Head of caudate nucleus (tissue), 42 donors: ENCODE measurements around the gene KIF16B.

Experiments used
- DNase-seq, 42 donors: peaks; one replicate each; pipeline versions ENCODE4 v3.0.0 to v3.0.0-alpha.2; 2020 to 2021; ENCODE audit warnings: mixed read lengths in 7 of 42
- intact Hi-C: fragments of 100-400 bp; cut with DNase I; formaldehyde crosslinking; loops from one replicate; pipeline ENCODE4 v1.15.0; 2022

Gene KIF16B

GRCh38 chr20:16350465-16350864 is 222.8 kb downstream of the KIF16B start:
- intact Hi-C loops: no loop called here
- DNase-seq: peak in 16 of 42 donors; percentile 5 to 78 (median 30)

DNA sequence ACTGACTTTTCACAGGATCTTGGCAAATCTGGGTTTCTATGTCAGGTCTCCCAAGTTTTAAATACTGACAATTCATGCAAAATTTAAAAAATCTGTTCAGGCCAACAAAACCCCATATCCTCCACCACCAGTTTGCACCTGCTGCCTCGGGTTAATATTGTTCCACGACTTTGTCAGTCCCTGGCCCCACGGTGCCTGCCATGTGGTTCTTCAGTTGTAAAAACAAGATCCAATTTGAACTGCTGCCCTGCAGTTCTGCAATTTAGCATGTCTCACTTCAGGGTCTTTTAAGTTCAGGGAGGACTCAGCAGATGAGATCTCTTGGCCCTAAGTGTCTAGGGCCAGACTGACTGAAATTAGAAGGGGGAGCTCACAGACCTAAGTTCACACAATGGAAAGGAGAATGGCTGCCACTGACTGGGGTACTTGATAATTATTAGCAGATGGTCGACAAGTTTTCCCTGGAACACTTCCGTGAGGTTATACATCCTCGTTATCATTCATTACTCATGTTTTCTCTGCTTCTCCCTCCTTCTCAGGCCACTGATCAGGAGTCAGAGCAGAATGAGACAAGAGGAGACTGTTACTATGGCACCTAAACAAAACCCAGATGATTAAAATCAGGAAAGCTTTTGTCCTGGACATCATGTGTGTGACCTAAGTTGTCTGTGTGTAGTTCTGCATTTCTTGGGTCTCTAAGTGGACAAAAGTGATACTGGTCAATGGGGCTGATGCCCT is 223.6 kb downstream of the KIF16B start:
- intact Hi-C loops: no loop called here
- no peak for DNase-seq

DNA sequence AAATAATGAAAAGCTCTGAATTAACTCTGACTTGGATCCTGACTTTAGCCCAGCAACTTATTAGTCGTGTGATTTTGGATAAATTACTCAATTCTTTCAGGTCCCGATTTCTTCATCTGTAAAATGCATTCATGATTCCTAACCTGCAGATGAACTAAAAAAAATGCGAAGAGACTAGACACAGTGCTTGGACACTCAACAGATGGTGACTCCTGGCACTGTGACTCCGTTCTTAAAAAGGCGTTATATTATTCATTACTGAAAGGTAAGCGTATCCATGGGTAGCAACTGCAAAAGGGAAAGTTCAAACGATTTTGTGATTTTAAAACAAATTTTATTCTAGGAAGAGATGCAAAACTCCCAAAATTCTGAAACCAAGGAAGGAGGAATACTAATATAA is 226.3 kb downstream of the KIF16B start:
- no peak for DNase-seq
- intact Hi-C loops: no loop called here

DNA sequence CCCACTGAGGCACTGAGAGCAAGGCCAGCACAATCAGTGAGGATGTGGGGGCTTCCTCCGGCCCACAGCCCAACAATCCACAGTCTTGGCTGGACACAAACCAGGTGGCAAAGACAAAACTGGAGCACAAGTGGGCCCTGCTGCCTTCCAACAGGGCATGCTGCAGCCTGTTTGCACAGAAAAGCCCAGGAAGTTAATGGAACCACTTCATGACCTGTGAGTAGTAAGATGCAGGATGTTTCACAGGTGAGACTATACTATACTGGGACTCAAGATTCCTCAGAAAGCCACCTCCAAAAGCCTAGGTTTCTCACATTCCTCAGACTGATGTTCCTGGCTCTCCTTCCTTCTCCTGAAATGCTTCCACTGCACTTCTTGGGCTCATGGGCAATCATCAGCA is 235.5 kb downstream of the KIF16B start:
- DNase-seq: no peak
- intact Hi-C loops: no loop called here

DNA sequence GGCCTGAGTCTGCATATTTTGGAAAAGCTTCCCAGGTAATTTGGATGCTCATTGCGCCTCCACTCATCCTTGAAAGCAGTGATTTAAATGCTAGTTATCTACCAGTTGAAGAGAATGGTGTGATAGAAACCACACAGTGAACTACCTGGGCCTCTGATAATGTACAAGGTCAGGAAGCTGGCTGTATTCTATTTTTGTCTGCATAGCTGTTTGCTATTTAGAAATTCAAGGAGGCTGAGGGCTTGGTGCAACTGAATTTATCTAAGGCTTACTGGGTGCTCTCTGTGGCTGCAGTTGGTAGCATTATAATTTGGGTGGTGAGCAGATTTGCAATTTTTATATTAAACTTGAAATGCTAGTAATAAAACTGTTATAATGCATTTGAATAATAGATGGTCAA is 245.6 kb downstream of the KIF16B start:
- no peak for DNase-seq
- intact Hi-C loops: no loop called here

DNA sequence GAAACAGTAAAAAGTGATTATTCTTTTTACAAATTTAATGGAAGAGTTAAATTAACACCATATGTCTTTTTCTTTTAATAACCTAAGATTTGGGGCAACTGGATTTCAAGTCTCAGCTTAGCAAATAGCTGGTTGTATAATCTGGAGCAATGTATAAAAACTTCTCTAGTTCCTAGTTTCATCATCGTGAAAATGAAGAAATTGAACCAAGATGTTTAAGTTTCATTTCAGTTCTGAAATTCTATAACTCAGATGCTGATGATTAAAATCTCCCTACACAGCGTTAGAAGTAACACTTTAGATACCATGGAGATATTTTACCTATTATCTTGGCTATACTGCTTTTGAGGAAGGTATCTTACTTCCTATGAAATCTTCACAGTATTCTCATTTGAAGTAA is 252.0 kb downstream of the KIF16B start:
- intact Hi-C loops: no loop called here
- DNase-seq: no peak

- no peak for DNase-seq
- intact Hi-C loops: no loop called here
Observed at GRCh38 chr20:16317445-16318362, 255.5 kb downstream of the KIF16B start.

GRCh38 chr20:16316513-16316912 is 256.7 kb downstream of the KIF16B start:
- no peak for DNase-seq
- intact Hi-C loops: no loop called here

- no peak for DNase-seq
- intact Hi-C loops: no loop called here
Observed at GRCh38 chr20:16314748-16315159, 258.5 kb downstream of the KIF16B start.

GRCh38 chr20:16314320-16314719 is 258.9 kb downstream of the KIF16B start:
- no peak for DNase-seq
- intact Hi-C loops: no loop called here

- DNase-seq: no peak
- intact Hi-C loops: no loop called here
Observed at GRCh38 chr20:16313917-16314316, 259.3 kb downstream of the KIF16B start.

- intact Hi-C loops: no loop called here
Observed at GRCh38 chr20:16312998-16313397, 260.2 kb downstream of the KIF16B start.

GRCh38 chr20:16311756-16312155 is 261.5 kb downstream of the KIF16B start:
- DNase-seq: no peak
- intact Hi-C loops: no loop called here

More at GRCh38 chr20:16312998-16313397, 260.2 kb downstream of the KIF16B start:
- DNase-seq: no peak

DNA sequence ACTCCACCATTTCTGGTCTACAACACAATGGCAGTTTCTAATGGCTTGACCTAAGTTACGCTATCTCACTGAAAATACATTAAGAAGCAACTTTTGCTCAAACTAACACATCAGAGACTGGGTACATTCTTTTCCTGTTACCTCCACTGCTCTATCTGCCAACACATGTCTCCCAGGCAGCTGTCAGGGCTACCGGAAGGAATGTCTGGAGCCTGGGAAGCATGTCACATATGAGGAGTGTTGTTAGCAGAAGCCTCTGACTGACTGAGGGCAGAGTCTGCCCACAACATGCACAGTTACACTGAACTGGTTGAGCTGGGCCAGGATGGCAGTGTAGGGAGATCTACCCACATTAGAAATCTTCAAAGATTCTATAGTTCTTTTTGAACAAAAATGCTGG is 264.5 kb downstream of the KIF16B start:
- intact Hi-C loops: no loop called here
- DNase-seq: no peak

- DNase-seq: no peak
Observed at GRCh38 chr20:16302818-16303217, 270.4 kb downstream of the KIF16B start.

DNA sequence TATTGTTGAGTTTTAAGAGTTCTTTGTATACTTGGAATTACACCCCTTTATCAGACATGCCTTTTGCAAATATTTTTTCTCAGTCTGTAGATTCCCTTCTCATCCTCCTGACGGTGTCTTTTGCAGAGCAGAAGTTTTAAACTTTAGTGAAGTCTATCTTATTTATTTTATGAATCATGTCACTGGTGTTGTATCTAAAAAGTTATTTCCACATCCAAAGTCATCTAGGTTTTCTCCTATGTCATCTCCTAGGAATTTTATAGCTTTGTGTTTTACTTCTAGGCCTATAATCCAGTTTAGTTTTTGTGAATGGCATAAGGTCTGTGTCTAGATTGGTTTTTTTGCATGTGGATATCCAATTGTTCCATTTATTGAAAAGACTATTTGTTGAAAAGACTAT is 271.3 kb downstream of the KIF16B start:
- no peak for DNase-seq
- intact Hi-C loops: no loop called here

More at GRCh38 chr20:16302818-16303217, 270.4 kb downstream of the KIF16B start:
- intact Hi-C loops: no loop called here

DNA sequence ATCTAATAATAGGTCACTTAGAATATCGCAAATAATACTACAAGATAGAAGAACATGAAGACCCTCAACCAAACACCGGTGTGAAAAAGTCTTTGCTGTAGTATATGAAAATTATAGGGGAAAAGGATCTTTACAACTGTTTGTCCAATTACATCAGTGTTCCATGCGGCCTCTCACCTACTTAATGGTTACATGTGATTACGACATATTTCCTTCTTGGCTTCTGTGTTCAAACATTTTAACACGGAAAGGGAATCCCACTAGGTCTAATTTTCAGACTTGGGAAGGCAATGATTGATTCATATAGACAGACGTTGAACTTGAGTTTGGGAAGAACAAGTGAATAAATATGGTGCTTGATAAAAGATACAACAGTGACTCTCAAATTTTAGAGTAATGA is 273.4 kb downstream of the KIF16B start:
- intact Hi-C loops: no loop called here
- DNase-seq: no peak

DNA sequence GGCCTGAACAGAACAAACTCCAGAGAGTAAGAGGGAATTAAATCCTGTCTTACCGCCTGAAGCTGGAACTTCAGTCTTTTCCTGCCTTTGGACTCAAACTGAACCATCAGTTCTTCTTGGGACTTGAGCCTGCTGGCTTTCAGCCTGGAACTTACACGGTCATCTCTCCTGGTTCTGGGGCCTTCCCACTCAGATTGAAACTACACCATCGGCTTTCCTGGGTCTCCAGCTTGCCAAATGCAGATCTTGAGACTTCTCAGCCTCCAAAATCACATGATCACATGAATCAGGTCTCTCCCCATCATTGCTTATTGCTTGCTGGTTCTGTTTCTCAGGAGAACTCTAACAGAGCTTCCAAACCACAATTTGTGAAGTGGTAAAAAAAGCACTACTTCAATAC is 276.3 kb downstream of the KIF16B start:
- intact Hi-C loops: no loop called here
- DNase-seq: no peak

- DNase-seq: no peak
- intact Hi-C loops: no loop called here
Observed at GRCh38 chr20:16295534-16295933, 277.7 kb downstream of the KIF16B start.

GRCh38 chr20:16293590-16293989 is 279.7 kb downstream of the KIF16B start:
- no peak for DNase-seq
- intact Hi-C loops: no loop called here
